Measurements from ENCODE around the gene EP400. TPM values are rescaled to one million over a fixed set of nuclear protein-coding genes. Genes with fewer than 3 reads are reported as not detected.
"Not testable (repeated sequence)": the region's sequence is repeated elsewhere in the genome, so short reads cannot be mapped to it uniquely, and the experiment has no call there.

Gene EP400
- total and polyA plus RNA-seq, 2 donors (not counting 1 experiment from before 2014, with no cell fraction given) = 3.4 to 12.4 TPM

GRCh38 chr12:132049442-132049841 is 99.7 kb downstream of the EP400 start:
- no peaks in the 10 kb centered on the region for H3K9me3 ChIP-seq (ENCODE audit: control insufficient read depth, insufficient read depth, low read depth, low read length)
- no peaks in the 10 kb centered on the region for H3K79me2 ChIP-seq (ENCODE audit: control insufficient read depth, insufficient read depth, low read length)
- H4K20me1 ChIP-seq (ENCODE audit: control insufficient read depth, extremely low read depth, insufficient read depth, low read length) = no peaks in the 10 kb centered on the region
- no peak for DNase-seq (ENCODE audit: low read depth in 2 of 2)
- H3K27ac ChIP-seq (ENCODE audit: insufficient read depth, low read length) = no peak overlapping the region
- no peaks in the 10 kb centered on the region for H3K4me1 ChIP-seq (ENCODE audit: control insufficient read depth, extremely low read depth, insufficient read depth, low read length)
- H3K4me2 ChIP-seq (ENCODE audit: extremely low read depth, insufficient read depth, low read length) = no peak overlapping the region
- H2AFZ ChIP-seq (ENCODE audit: low read length) = no peak overlapping the region
- peaks cover 17% of the 10 kb centered on the region for H3K36me3 ChIP-seq (ENCODE audit: control insufficient read depth, insufficient read depth, low read length)
- no peak overlapping the region for H3K4me3 ChIP-seq (replicated peaks in 1 of 4; ENCODE audit: control extremely low read depth in 1 of 4, insufficient read depth in 1 of 4, low read depth in 3 of 4, low read length in 4 of 4)
- H3K27me3 ChIP-seq (ENCODE audit: control insufficient read depth, insufficient read depth, low read length) = no peaks in the 10 kb centered on the region
- no peak overlapping the region for H3K9ac ChIP-seq (ENCODE audit: insufficient read depth, low read length)
- TF ChIP-seq CTCF (conservative IDR thresholded peaks at IDR 0.05 in 1 of 2, IDR thresholded peaks at IDR 0.05 in 1 of 2; ENCODE audit: low read depth in 1 of 2, low read length in 2 of 2) (no peak), EZH2 (IDR thresholded peaks at IDR 0.05; ENCODE audit: low read length, missing control alignments) (no peak)

DNA sequence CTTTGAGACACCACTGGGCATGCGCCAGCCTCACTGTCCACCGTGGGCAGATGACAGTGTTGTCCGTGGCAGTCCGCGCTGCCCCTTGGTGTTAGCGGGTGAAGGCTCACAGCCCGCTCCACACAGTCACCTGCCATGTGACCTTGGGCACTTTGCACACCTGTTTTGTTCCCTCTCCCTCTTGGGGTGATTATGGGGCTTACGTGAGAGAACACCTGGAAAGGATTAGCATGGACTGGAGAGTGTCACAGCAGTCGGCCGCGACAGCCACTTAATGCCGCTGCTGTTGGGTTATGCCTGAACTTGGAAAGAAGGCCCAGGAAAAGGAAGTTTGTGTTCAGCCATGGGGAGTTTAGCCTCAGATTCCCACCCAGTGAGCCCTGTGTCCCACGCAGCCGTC is 100.1 kb downstream of the EP400 start:
- Histone ChIP-seq H3K4me2 (ENCODE audit: extremely low read depth, insufficient read depth, low read length) (no peak overlapping the region), H3K4me3 (replicated peaks in 1 of 4; ENCODE audit: control extremely low read depth in 1 of 4, insufficient read depth in 1 of 4, low read depth in 3 of 4, low read length in 4 of 4) (no peak overlapping the region), H2AFZ (ENCODE audit: low read length) (no peak overlapping the region), H3K9ac (ENCODE audit: insufficient read depth, low read length) (no peak overlapping the region), H3K36me3 (ENCODE audit: control insufficient read depth, insufficient read depth, low read length) (peaks cover 15% of the 10 kb centered on the region), H4K20me1 (ENCODE audit: control insufficient read depth, extremely low read depth, insufficient read depth, low read length) (no peaks in the 10 kb centered on the region), H3K79me2 (ENCODE audit: control insufficient read depth, insufficient read depth, low read length) (no peaks in the 10 kb centered on the region), H3K9me3 (ENCODE audit: control insufficient read depth, insufficient read depth, low read depth, low read length) (no peaks in the 10 kb centered on the region), H3K27ac (ENCODE audit: insufficient read depth, low read length) (no peak overlapping the region), H3K27me3 (ENCODE audit: control insufficient read depth, insufficient read depth, low read length) (no peaks in the 10 kb centered on the region), H3K4me1 (ENCODE audit: control insufficient read depth, extremely low read depth, insufficient read depth, low read length) (no peaks in the 10 kb centered on the region)
- TF ChIP-seq CTCF (conservative IDR thresholded peaks at IDR 0.05 in 1 of 2, IDR thresholded peaks at IDR 0.05 in 1 of 2; ENCODE audit: low read depth in 1 of 2, low read length in 2 of 2) (no peak), EZH2 (IDR thresholded peaks at IDR 0.05; ENCODE audit: low read length, missing control alignments) (no peak)
- no peak for DNase-seq (ENCODE audit: low read depth in 2 of 2)

- not testable (repeated sequence) for H4K20me1 ChIP-seq (ENCODE audit: control insufficient read depth, extremely low read depth, insufficient read depth, low read length); H3K4me3 ChIP-seq (replicated peaks in 1 of 4; ENCODE audit: control extremely low read depth in 1 of 4, insufficient read depth in 1 of 4, low read depth in 3 of 4, low read length in 4 of 4); H3K79me2 ChIP-seq (ENCODE audit: control insufficient read depth, insufficient read depth, low read length); H2AFZ ChIP-seq (ENCODE audit: low read length); H3K4me2 ChIP-seq (ENCODE audit: extremely low read depth, insufficient read depth, low read length); H3K9ac ChIP-seq (ENCODE audit: insufficient read depth, low read length); H3K36me3 ChIP-seq (ENCODE audit: control insufficient read depth, insufficient read depth, low read length); H3K9me3 ChIP-seq (ENCODE audit: control insufficient read depth, insufficient read depth, low read depth, low read length); H3K27ac ChIP-seq (ENCODE audit: insufficient read depth, low read length); H3K4me1 ChIP-seq (ENCODE audit: control insufficient read depth, extremely low read depth, insufficient read depth, low read length); H3K27me3 ChIP-seq (ENCODE audit: control insufficient read depth, insufficient read depth, low read length)
- DNase-seq (ENCODE audit: low read depth in 2 of 2) = peak; percentile 19 to 20
- peak; percentile 23 to 37 for TF ChIP-seq CTCF (conservative IDR thresholded peaks at IDR 0.05 in 1 of 2, IDR thresholded peaks at IDR 0.05 in 1 of 2; ENCODE audit: low read depth in 1 of 2, low read length in 2 of 2)
Observed at GRCh38 chr12:132051718-132052117, 102.0 kb downstream of the EP400 start.
